ENCODE results near the gene WFS1.

WFS1 gene

DNA sequence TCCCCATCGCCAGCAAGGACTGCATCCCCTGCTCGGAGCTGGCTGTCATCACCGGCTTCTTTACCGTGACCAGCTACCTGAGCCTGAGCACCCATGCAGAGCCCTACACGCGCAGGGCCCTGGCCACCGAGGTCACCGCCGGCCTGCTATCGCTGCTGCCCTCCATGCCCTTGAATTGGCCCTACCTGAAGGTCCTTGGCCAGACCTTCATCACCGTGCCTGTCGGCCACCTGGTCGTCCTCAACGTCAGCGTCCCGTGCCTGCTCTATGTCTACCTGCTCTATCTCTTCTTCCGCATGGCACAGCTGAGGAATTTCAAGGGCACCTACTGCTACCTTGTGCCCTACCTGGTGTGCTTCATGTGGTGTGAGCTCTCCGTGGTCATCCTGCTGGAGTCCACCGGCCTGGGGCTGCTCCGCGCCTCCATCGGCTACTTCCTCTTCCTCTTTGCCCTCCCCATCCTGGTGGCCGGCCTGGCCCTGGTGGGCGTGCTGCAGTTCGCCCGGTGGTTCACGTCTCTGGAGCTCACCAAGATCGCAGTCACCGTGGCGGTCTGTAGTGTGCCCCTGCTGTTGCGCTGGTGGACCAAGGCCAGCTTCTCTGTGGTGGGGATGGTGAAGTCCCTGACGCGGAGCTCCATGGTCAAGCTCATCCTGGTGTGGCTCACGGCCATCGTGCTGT, 31.5 kb downstream of the WFS1 start:
- DNase-seq: no peak

DNA sequence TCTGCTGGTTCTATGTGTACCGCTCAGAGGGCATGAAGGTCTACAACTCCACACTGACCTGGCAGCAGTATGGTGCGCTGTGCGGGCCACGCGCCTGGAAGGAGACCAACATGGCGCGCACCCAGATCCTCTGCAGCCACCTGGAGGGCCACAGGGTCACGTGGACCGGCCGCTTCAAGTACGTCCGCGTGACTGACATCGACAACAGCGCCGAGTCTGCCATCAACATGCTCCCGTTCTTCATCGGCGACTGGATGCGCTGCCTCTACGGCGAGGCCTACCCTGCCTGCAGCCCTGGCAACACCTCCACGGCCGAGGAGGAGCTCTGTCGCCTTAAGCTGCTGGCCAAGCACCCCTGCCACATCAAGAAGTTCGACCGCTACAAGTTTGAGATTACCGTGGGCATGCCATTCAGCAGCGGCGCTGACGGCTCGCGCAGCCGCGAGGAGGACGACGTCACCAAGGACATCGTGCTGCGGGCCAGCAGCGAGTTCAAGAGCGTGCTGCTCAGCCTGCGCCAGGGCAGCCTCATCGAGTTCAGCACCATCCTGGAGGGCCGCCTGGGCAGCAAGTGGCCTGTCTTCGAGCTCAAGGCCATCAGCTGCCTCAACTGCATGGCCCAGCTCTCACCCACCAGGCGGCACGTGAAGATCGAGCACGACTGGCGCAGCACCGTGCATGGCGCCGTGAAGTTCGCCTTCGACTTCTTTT, 32.2 kb downstream of the WFS1 start:
- DNase-seq: no peak

DNA sequence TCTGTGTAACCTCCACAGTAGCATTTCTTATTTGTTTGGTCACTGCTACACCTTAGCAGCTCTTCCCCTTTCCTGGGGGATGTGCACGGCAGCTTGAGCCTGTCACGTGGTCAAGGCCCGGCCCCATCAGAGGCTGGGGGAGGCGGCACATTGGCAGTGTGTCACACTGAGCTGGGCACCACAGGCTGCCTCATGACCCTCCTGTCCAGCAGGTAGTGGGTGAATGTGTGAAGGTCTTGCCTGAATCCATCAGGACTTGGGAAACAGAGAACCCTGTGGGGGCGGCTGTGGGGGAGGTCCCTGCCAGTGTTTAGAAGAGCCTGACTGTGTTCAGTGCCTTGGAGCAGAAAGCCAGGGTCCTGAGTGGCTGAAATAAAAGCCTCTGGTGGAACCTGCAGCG, 33.2 kb downstream of the WFS1 start:
- no peak for DNase-seq

GRCh38 chr4:6303943-6304342, 34.3 kb downstream of the WFS1 start:
- DNase-seq: no peak

DNA sequence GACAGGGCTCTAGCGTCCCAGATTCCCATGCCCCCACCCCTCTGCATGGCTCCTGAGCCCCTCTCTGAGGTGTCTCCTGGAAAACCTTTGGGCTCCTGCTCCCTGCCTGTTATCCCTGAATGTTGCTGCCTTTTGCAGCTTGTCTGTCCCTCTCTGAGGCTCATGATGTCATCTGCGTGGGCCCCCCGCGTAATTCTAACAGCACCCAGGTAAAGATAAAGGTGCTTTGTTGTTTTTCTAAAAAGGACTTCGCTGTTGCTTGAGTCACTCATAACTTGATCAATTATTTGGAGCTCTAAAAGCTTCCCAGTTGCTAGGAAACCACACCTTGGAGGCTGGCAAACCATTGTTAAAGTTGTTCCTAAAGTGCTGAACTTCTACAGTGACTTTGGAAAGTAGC, 36.6 kb downstream of the WFS1 start:
- no peak for DNase-seq

GRCh38 chr4:6307230-6307629, 37.6 kb downstream of the WFS1 start:
- DNase-seq: no peak

DNA sequence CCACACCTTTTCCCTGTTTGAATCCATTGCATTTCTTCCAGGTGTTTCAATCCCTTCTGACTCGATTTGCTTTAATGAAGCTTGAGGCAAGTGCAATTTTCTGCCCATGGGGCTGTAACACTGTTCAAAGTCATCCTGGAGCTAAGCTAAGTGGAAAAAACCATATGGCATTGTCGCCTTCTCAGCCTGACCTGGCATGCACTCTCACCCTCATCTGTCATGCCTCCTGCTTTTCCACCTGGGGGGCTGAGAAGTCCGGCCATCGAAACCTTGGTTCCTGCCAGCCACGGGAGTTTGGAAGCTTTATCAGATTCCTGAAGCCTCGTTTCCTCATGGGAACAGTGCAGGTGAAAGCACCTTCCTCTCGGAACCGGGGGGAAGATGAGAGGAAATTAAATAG, 38.2 kb downstream of the WFS1 start:
- no peak for DNase-seq

DNA sequence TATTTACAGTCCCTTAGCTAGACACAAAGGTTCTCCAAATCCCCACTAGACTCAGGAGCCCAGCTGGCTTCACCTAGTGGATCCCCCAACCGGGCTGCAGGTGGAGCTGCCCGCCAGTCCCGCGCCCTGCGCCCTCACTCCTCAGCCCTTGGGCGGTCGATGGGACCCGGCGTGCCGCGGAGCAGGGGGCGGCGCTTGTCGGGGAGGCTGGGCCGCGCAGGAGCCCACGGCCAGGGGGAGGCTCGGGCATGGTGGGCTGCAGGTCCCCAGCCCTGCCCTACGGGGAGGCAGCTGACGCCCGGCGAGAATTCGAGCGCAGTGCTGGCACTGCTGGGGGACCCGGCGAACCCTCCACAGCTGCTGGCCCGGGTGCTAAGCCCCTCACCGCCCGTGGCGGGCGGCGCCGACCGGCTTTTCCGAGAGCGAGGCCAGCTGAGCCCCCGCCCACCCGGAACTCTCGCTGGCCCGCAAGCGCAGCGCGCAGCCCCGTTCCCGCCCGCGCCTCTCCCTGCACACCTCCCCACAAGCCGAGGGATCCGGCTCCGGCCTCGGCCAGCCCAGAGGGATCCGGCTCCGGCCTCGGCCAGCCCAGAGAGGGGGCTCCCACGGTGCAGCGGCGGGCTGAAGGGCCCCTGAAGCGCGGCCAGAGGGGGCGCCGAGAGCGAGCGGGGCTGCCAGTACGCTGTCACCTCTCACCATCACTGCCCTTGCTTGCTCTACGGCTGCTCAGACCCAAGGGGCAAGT, 39.4 kb downstream of the WFS1 start:
- DNase-seq: no peak

GRCh38 chr4:6309777-6310176, 40.1 kb downstream of the WFS1 start:
- DNase-seq: no peak

DNA sequence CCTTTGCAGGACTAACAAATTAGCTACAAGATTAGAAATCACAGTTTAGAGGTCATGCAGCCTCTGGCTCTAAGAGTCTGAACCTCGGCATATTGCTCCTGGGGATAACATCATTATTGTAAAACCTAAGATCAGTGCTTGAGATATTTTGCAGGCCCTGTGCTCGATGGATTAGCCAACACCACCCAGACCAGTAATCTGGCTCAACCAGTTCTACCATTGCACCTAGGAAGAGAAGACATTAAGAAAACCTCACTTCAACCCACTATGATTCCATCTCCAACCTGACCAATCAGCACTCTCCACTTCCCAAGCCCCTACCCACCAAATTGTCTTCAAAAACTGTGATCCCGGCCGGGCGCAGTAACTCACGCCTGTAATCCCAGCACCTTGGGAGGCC, 43.6 kb downstream of the WFS1 start:
- DNase-seq: no peak

DNA sequence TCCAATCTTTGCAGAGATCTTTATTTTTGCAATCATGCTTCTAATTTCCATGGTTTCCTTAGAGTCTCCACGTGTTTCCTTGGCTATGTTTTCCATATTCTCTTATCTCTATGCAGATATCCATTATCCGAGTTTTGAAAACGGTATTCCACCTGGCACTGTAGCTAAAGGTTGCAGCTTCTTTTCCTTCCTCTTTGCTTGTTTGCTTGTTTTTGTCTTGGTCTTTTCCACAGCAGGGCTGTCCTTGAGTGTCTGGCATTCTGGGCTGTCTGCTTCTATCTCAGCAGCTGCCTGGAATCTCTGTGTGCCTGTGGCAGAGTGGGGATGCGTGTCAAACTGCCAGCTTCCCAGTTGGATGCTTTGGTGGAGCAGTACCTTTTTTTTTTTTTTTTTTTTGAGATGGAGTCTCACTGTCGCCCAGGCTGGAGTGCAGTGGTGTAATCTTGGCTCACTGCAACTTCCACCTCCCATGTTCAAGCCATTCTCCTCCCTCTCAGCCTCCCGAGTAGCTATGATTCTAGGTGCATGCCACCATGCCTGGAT, 46.9 kb downstream of the WFS1 start:
- DNase-seq: no peak

DNA sequence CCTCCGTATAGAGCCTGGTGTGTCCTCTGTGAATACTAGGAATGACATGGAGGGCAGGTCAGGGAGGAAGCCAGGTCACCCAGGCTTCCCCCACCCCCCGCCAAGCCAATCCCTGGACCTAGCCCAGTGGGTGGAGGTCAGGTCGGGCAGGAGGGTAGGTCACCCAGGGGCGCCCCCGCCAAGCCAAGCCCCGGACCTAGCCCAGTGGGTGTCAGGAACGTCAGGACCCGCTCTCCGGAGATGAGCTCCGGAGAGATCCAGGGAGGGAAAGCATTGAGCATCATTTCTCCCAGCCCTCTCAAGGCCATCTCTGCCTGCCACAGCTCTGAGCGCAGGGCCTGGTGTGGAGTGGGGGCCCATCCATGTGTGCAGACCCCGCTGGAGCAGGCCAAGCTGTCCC, 48.6 kb downstream of the WFS1 start:
- DNase-seq: no peak

GRCh38 chr4:6319530-6320150, 50.0 kb downstream of the WFS1 start:
- no peak for DNase-seq

GRCh38 chr4:6320663-6321062, 51.0 kb downstream of the WFS1 start:
- DNase-seq: no peak

- no peak for DNase-seq
These were observed 51.7 kb downstream of the WFS1 start for GRCh38 chr4:6321361-6321760.

DNA sequence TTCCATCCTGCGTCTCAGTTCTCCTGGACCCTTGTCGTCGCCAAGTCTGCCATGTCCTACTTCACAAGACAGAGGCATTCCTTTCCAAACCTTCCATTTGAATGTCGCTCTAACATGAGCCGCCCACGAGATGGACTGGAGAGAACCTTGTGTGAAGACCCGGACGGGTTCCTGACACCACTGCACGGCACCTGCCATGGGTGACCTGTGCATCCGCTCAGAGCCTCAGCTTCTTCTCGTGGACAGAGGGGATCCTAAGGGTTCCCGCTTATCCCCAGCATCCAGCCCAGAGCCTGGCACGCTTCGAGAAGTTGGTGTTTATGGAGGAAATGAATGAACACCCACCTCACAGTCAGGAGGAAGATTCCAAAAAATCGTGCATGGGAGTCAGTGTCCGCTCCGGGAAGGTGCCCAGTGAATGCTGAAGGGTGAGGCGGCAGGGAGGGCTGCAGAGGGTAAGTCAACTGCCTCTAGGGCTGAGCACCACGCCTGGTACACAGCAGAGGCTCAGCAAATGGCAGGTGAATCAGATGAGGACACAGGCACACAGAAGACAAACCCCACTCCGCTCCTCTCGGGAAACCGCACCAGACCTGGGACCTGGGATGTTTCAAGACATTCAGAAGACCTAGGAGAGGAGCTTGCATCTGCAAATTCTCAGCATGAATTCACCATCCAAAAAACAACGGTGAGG, 52.6 kb downstream of the WFS1 start:
- no peak for DNase-seq

GRCh38 chr4:6322761-6323566, 53.3 kb downstream of the WFS1 start:
- DNase-seq: no peak

DNA sequence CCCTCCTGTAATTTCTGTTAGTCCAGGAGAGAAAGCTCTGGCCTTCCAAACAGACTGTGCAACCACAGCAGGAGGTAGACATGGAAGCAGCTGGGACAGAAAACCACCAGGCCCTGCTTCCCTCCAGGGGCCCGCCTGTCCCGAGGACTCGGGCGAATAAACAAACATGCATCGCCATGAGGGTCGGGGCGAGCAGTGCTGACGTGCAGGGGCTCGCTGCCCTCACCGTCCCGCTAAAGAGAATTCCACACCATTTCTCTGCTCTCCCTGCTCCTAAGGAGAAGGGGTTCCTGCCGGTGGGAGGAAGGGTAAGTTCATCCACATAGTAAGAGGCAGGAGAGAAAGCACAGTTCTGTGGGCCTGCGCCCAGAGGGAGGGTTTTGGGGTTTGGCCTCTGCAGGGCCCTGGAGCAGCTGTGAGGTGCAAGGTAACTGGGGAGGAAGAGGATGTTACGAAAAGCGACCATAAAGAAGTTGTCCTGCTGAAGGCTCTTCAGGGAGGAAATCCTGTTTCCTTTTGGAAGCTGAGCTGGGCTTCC, 54.9 kb downstream of the WFS1 start:
- DNase-seq: no peak

GRCh38 chr4:6324999-6325787, 55.5 kb downstream of the WFS1 start:
- no peak for DNase-seq

DNA sequence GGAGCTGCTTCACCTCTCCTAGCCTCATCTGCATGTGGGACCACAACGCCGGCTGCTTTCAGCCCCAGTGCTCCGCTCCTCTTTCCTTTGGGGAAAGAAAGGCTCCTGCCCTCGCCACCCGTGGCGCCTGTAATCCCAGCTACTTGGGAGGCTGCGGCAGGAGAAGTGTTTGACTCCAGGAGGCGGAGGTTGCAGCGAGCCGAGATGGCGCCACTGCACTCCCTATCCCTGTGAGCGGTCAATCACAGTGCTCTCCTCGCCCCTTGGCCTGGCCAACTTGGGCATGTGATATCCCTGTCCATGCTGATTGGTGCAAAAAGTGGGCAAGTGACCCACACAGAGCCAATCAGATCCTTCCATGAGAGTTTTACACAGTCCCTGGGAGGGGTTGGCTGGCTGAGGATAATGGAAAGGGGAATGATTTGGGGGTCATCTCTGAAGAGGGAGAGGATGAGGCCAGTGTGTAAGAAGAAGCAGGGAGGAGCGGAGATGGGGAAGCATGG, 56.2 kb downstream of the WFS1 start:
- no peak for DNase-seq
